Measurements from ENCODE around the gene WDR70.
"Not testable (repeated sequence)": the region's sequence is repeated elsewhere in the genome, so short reads cannot be mapped to it uniquely, and the experiment has no call there.

Gene WDR70

DNA sequence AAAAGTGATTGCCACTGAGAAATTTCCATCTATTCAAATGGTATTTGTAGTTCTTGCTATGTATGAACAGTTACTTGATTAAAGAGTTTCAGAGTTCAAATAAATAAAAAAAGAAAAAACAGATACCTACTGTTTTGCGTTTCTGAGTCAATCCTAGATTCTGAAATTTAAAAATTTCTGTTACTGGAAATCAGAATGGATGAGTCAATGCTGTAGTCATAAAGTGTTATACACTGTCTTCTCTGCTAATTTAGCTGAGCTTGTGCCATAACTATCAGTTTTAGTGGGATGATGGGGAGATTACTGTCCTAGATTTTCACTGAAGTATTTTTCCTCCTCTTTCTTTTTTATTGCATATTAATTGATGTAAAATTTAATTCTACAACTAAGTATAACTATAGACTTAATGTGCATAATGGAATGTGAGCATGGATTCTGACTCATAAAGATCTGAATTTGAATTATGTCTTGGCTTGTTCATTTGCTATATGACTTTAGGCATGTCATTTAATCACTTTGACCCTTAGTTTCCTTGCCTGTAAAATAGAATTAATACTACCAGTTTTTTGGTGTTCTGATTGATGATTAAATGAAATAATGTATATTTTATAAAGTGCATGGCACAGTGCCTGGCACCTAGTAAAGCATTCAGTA is 75.4 kb downstream of the WDR70 start:
- not testable (repeated sequence) for DNase-seq

DNA sequence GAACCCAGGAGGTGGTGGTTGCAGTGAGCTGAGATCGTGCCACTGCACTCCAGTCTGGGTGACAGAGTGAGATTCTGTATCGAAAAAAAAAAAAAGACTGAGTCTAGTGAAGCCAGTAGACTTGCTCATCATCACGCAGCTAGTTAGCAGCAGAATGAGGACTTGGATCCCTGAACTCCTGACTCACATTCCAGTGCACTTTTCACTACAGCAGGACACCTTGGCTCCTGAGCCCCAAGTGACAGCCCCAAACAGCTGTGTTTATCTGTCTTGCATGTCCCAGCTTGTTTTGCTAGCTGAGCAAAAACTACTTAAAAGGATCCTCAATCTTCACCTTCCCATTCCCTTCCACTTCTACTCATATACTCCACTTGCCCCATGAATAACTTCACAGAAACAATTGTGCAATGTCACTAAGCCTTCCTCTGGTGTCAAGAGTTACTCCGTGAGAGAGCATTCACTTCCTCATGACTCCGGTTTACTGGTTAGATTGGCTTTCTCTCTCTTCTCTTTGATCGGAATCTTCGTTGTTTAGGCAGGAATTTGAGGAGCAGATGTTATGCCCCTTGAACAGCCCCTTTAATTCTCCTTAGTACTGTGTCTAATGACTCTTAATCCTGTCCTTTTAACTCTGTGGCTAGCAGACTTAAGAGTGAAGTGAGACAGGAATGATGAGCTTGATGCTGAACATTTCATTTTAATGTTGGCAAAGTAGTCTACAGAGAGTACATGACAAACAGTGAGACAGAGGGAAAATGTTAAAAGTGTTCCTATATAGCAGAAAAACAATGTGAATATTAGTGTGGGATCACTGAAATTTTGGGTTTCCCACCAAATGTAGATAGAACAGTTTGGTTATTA is 84.3 kb downstream of the WDR70 start:
- not testable (repeated sequence) for DNase-seq

DNA sequence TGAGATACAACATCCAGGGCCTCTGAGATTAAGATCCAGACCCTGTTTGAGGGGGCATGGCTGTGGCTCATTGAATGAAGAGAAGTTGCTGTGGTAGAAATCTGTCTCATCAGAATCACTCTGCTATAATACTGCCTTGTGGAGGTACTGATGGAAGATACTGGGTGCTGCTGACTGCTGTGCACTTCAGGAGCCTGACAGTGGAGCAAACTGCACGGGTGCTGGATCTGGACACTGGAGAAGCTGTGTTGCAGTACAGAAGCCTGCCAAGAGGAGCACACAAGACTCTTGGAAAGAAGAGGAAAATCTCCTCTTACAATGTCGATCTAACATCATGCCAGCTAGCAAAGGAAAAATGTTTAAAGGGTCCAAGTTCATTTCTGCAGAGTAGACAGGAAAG is 85.5 kb downstream of the WDR70 start:
- not testable (repeated sequence) for DNase-seq

DNA sequence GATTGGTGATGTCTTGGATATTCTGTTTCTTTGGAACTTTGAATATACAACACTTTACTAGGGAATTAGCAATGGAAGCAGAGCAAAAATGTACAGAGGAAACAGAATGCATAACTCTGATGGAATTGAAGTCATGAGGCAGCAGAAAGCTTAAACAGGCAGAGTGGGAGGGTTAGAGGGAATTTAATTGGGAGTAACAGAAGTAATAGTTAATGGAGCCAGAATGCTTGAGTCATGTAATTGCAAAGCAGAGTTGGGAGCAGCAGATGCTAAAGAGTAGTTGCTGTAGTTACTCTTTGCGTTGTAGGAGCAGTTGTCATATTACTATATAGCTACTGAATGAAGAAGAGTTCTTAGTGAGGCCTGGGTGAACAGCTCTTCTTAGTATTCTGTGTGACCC is 90.3 kb downstream of the WDR70 start:
- peak; percentile 4 for DNase-seq

DNA sequence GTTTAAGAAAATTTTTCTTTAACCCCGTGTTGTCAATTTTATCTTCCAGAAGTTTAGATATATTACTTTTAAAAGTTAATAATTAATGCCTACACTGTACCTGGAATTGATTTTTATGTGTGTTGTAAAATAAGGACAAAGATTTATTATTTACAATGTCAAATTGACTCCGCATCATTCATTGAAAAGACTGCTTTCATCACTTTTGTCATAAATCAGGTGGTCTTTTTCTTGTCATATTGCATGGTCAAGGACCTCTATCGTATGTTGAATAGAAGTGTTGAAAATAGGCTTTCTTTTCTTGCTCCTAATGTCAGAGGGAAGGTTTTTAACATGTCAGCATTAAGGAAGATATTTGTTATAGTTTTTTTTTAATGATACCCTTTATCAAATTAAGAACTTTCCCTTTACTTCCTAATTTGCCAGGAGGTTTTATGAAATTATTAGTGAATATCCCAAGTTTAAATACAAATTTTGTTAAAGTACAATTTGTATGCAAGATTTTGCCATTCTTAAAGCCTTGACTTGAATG is 92.6 kb downstream of the WDR70 start:
- DNase-seq, result no peak

DNA sequence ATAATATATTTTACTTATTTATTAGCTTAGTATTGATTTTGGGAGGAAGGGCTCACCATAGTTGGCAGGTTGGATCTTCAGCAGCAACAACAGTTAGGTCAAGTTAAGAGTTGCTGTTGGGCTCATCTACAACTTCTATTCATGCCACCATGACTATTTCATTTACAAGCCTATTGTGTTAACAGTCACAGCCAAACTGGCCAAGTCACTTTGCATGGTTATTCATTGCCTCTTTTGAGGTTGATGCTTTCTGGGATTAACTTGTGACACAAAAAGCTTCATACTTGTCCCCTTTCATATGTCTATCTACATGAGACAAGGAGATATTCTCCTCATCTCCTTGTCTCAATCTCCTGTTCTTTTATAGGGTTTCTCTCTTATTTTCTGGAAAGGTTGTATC is 98.3 kb downstream of the WDR70 start:
- DNase-seq, result no peak

DNA sequence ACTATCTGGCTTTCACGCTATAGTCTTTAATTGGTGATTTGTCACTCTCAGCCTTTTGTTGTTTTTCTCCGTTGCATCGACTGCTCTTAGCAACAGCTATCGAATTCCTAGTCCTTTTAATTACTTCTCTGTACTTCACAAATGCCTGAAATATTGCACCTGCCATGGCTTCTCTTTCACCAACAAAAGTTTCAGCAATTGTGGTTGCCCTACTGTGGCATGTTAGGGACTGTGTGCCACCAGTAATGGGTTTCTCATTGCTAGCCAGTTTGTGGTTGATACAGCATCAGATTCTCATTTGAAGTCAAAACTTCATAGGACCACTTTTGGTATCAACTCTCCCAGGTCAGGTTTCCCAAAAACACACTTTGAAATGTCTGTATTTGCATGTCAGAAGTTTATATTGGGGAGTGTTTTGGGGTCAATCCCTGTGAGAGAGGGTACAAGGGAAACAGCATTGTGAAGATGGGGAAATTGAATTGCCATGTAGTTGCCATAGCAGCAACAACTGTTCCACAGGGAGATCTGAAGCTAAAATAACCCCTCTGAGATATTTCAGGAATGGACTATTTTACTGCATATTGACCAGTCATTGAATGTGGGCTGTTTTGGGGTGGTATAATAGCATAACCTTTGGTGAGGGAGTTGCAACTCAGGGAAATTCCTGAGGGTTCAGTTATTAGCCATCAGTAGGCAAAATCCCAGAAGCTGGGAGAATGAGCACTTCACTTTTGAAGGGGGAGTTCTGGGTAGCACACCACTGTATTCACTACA is 99.2 kb downstream of the WDR70 start:
- DNase-seq, result no peak

DNA sequence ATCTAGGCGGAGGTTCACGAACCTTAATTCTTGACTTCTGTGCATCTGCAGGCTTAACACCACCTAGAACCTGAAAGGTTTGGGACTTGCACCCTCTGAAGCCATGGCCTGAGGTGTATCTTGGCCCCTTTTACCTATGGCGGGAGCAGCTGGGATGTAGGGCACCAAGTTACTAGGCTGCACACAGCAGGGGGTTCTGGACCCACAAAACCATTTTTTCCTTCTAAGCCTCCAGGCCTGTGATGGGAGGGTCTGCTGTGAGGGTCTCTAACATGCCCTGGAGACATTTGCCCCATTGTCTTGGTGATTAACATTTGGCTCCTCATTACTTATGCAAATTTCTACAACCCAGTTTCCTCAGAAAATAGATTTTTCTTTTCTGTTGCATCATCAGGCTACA is 102.3 kb downstream of the WDR70 start:
- not testable (repeated sequence) for DNase-seq

DNA sequence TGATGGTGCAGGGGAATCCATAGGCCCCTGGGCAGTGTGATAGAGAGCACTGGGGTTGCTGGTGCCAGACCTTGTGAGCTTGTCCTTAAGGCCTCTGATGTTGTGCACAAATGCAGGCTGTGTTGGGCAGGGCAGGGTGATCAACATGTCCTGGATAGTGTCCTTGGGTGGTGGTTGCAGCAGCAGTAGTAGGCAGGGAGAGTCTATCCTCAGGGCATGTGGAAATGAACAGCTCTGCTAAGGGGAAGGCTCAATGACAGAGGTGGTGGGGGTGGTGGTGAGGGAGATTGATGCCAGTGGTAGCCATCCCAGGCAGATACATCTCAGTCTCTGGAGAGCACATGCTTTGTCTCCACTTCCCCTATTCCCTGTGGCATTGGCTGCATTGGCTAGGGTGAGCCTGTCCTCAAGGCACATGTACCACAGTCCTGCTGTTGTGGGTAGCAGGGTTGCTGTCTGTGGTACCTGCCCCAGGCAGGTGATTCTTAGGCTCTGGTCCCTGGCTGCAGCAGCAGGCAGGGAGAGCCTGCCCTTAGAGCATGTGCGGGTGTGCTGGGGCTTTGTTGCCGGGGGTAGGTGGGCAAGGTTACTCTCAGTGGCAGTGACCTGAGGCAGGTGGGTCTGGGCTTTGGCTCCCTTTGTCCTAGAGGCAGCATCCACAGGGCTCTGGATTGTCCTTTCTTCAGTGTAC is 111.1 kb downstream of the WDR70 start:
- DNase-seq, result no peak

DNA sequence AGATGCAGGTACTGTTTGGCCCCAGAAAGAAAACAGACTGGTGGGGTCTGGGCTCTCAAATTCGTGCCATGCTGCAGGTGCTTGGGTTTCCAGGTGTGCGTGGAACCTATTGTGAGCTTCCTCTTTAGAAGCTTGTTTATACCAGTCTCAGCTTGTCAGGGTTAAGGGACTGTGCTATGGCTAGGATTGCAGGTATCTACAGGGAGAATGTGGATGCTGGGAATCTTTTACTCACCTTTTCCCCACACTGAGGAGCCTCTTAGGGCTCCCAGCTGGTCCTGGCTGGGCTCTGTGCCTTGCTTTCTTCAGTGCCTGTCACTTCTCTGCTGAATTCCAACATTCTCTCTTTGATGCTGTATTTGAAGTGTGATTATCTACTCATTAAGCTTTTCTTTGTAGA is 111.8 kb downstream of the WDR70 start:
- no peak for DNase-seq

DNA sequence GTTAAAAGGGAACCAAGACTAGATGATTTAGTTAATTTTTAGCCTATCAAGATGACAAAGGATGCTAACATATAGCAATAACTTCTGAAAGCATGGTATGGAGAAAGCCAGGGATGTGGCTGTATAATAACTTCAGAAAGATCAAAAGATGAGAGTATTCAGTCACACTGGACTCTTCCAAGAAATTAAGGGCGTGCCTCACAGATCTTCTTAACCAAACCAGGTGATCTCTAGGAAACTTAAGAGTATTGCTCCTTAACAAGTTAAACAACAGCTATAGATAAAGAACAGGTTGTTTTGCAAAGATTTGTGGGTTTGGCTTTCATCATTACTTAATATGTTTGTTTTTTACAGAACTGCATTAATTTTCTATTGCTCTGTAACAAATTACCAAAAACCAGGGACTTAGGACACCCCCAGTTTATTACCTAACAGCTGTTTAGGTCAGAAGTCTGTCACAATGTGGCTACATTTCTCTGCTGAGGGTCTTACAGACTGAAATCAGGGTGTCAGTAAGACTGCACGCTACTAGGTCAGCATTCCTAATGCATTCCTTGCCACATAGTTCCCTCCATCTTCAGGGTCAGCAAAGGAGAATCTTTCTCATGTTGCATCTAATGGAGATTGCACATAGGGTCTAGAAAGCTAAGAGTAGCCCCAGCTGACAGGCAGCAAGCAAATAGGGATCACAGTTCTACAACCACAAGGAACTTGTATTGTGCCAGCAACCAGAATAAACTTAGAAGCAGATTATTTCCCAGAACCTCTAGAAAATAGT is 113.8 kb downstream of the WDR70 start:
- no peak for DNase-seq

DNA sequence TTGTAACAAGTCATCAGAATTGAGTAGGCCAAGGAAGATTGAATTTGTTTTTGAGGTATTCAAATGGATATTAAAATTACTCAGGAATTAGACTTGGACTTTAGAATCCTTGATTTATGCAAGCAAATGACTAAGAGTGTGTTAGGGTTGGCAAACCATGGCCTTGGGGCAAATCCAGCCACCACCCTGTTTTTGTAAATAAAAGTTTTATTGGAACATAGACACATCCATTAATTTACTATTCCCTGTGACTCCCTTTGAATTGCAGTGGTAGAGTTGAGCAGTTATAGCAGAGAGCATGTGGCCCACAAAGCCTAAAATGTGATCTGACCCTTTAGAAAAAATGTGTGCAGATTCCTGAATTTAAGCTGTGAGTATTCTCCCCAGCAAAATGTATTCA is 115.6 kb downstream of the WDR70 start:
- no peak for DNase-seq

DNA sequence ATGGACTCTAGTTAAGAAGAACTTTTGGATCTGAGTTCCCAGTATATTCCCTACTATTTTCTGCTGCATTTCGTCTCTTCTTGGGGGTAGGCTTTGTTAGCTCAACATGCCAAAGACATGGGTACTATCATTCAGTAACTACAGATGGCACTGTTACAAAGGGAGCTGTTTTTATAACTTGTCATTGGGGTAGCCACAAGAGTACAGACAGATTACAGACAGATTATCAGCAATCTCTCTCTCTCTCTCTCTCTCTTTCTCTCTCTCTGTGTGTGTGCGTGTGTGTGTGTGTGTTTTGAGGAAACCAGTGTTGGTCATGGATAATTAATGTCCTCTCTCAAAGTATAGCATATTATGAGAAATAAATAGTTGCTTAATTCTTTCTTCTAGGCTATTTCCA is 116.1 kb downstream of the WDR70 start:
- DNase-seq, result no peak

DNA sequence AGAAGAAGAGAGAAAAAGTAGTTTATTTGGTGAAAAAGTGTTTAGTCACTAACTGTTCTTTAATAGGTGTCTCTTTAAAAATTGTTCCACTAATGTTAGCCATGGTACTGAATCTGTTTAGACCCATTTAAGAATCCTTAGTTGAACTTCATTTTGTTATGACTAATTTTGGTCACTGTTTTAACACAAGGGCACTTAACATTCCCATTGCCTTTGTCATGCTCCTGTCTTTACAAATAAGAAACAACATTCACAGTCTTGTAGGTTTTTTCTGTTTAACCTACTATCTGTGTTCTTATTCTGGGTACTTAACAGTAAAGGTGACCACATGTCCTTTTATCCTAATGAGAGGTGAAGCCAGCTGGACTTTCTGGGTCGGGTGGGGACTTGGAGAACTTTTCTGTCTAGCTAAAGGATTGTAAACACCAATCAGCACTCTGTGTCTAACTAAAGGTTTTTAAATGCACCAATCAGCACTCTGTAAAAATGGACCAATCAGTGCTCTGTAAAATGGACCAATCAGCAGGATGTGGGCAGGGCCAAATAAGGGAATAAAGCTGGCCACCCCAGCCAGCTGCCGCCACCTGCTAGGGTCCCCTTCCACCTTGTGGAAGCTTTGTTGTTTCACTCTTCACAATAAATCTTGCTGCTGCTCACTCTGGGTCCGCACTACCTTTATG is 116.7 kb downstream of the WDR70 start:
- peak; percentile 21 for DNase-seq

DNA sequence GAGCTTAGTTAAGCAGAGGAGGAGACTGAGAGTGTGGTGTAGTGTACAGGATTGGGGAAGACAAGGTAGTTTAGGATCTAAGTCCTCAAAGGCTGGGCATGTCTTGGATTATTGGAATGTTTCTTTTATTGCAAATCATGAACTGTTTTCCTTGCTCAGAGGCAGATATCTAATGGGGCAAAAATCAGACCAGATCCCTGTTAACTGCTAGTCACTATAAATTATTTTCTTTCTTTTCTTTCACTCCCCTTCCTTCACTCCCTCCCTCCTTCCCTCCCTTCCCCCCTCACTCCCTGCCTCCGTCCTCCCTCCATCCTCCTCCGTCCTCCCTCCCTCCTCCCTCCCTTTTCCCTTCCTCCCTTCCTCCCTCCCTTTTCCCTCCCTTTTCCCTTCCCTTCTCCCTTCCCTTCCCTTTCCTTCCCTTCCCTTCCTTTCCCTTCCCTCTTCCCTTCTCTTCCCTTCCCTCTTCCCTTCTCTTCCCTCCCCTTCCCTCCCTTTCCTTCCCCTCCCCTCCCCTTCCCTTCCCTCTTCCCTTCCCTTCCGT is 117.9 kb downstream of the WDR70 start:
- DNase-seq, result no peak

DNA sequence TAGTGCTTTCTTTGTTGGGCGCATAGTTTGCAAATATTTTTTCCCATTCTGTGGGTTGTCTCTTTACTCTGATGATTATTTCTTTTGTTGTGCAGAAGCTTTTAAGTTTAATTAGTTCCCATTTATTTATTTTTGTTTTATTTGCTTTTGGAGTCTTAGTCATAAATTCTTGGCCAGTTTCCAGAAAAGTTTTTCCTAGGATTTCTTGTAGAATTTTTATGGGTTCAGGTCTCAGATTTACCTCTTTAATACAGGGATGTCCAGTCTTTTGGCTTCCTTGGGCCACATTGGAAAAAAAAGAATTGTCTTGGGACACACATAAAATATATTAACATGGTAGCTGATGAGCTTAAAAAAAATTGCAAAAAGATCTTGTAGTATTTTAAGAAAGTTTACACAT is 122.0 kb downstream of the WDR70 start:
- DNase-seq, result no peak

DNA sequence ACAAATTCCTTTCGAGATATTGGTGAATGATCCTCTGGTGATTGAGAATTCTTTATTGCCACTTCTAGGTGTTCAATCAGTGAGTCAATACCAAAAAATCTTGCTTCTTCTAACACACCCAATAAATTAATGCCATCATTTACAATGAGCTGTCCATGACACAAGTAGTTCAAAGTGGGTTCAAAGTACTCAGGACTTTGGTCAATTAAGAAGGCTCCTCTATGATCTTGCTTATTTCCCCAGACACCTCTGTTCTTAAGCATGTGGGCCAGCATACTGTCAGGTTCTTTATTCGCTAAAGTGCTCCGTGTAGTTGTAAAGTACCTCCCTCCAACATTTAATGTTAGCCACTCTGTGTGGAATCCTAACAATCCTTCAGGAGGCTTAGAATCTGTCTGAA is 127.1 kb downstream of the WDR70 start:
- no peak for DNase-seq

DNA sequence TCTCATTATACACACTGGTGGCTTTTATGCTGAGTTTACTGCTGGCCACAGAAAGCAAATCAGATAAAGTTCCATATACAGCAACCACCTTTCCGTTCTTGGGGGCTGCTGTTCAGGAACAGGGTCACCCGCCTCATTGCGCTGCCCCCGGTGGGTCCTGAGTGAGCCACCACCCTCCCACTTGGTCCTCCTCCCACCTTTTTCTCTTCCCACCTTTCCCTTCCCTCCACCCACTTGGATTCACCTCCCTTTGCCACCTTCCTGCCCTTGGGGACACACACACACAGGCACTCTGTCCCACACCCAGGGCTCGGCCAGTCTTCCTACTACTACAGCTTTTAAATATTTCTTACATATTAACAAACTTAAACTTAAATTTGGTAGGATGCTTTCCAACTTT is 127.6 kb downstream of the WDR70 start:
- DNase-seq, result no peak

DNA sequence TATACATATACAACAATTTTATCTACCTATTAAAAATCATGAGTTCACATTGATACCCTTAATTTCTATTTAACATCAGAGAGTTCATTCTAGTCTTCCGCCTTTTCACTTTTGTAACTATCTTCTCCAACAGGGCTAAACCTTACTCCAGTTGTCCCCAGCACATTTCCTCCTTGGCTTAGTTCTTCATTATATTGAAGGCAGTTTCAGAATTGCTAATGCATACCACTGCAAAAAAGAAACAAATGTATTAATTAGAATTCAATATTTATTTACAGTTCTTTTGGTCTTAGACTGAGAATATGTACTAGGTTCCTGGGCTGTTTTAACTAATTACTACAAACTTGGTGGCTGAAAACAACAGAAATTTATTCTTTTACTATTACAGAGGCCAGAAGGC is 132.5 kb downstream of the WDR70 start:
- DNase-seq, result no peak

DNA sequence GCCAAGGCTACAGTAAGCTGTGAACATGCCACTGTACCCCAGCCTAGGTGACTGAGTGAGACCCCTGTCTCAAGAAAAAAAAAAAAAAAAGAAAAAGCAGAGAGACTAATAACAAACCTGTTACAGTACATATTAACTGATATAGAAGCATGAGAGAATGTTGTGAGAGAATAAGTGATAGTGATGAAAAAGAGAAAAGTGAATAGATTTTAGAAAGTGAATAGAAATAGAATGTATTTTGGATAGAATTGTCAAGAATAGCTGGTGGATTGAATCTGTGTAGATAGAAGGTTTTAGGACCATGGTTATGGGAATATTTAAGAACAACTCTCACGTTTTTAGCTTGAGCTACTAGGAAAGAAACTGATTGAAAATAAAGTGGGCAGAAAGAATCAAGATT is 135.8 kb downstream of the WDR70 start:
- DNase-seq, result no peak

DNA sequence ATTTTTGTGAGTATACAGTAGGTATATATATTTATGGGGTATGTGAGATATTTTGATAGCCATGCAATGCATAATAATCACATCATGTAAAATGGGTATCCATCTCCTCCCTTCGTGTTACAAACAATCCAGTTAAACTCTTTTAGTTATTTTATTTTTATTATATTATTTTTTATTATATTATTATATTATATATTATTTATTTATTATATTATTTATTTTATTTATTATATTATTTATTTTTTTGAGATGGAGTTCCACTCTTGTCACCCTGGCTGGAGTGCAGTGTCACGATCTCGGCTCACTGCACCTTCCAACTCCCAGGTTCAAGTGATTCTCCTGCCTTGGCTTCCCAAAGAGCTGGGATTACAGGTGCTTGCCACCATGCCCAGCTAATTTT is 138.6 kb downstream of the WDR70 start:
- DNase-seq, result no peak
